OCI-LY3 (cell line): ENCODE measurements around the gene FASLG.

ENCODE experiments used
- EZH2phosphoT487 ChIP-seq: fragments of 200-600 bp; shearing (Covaris generic); IDR thresholded peaks from 2 replicates; pipeline ENCODE4 v1.6.1; 2018; ENCODE audit warnings: antibody characterized with exemption, mixed run types, low read depth
- TF ChIP-seq, protein P1 (sequence below): fragments of 200-600, 300-600 bp; sonication (generic); IDR thresholded peaks from 2 replicates; pipeline ENCODE4 v1.5.1; 2014; ENCODE audit warnings: antibody characterized with exemption, low read length, low read depth

DNA sequence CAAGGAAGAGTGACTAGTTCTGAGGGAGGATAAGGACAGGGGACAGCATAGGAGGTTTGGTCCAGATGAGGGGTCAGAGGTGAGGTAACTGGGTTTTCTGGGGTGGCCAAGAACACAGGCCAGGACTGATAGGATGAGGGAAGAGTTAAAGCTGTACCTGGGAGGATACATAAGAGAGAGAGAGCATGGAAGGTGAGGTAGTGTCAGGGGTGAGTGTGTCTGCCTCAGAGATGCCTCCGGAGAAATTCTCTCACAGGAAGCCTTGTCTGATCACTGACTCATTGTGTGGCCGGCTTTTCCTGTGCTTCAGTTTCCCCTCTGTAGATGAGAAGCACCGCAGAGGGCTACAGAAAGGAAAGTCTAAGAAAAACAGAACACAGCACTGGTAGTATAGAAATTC, 40.2 kb downstream of the FASLG start:
- TF ChIP-seq, protein P1, sequence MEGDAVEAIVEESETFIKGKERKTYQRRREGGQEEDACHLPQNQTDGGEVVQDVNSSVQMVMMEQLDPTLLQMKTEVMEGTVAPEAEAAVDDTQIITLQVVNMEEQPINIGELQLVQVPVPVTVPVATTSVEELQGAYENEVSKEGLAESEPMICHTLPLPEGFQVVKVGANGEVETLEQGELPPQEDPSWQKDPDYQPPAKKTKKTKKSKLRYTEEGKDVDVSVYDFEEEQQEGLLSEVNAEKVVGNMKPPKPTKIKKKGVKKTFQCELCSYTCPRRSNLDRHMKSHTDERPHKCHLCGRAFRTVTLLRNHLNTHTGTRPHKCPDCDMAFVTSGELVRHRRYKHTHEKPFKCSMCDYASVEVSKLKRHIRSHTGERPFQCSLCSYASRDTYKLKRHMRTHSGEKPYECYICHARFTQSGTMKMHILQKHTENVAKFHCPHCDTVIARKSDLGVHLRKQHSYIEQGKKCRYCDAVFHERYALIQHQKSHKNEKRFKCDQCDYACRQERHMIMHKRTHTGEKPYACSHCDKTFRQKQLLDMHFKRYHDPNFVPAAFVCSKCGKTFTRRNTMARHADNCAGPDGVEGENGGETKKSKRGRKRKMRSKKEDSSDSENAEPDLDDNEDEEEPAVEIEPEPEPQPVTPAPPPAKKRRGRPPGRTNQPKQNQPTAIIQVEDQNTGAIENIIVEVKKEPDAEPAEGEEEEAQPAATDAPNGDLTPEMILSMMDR, result no peak
- TF ChIP-seq EZH2phosphoT487, result no peak
